A673 (cell line): ENCODE results near the gene MAMDC2. TPM values are rescaled to one million over a fixed set of nuclear protein-coding genes. Genes with fewer than 3 reads are reported as not detected.

Source experiments
- BruUV-seq: library from RNA; stranded (reverse); fragments of 400-500 nt; replicated peaks from 2 replicates; lab custom pipeline; 2021; lab: Mats Ljungman, UMichigan
- CTCF ChIA-PET: fragments of 300-600 bp; sonication (Branson Sonifier 250); formaldehyde crosslinking; loops from one replicate; lab custom pipeline; 2022; ENCODE audit warnings: antibody characterized with exemption; lab: Charles Lee
- POLR2A ChIA-PET: fragments of 300-600 bp; sonication (Branson Sonifier 250); formaldehyde crosslinking; loops from one replicate; lab custom pipeline; 2022; ENCODE audit warnings: antibody characterized with exemption; ENCODE audit not compliant: low non-redundant PET; lab: Charles Lee
- DNase-seq: peaks from one replicate; pipeline ENCODE4 v3.0.0-alpha.2; 2015; ENCODE audit warnings: low spot score
- H3K27ac ChIP-seq: fragments of 200-600 bp; sonication (generic); 2 replicates; pipeline ENCODE4 v1.5.1; 2016; ENCODE audit warnings: mixed run types, low read depth, mild to moderate bottlenecking, mixed read lengths, antibody characterized with exemption, low read length; ENCODE audit not compliant: poor library complexity, severe bottlenecking
- H3K27me3 ChIP-seq: fragments of 200-600 bp; sonication (generic); replicated peaks from 2 replicates; pipeline ENCODE4 v1.6.1; 2017; ENCODE audit warnings: mixed run types, low read depth, mild to moderate bottlenecking, mixed read lengths, antibody characterized with exemption, low read length; ENCODE audit not compliant: insufficient read depth, poor library complexity
- H3K36me3 ChIP-seq: fragments of 200-600 bp; sonication (generic); 2 replicates; pipeline ENCODE4 v1.6.1; 2016; ENCODE audit warnings: mixed run types, mild to moderate bottlenecking, mixed read lengths, antibody characterized with exemption, low read length; ENCODE audit not compliant: insufficient read depth, poor library complexity, severe bottlenecking
- H3K4me1 ChIP-seq: fragments of 200-600 bp; sonication (generic); 2 replicates; pipeline ENCODE4 v1.6.1; 2017; ENCODE audit warnings: mixed run types, mild to moderate bottlenecking, mixed read lengths, antibody characterized with exemption, low read length; ENCODE audit not compliant: insufficient read depth, poor library complexity, severe bottlenecking
- H3K4me3 ChIP-seq: fragments of 200-600 bp; sonication (generic); 2 replicates; pipeline ENCODE4 v1.5.1; 2016; ENCODE audit warnings: low read depth, mixed run types, mild to moderate bottlenecking, mixed read lengths, low read length; ENCODE audit not compliant: poor library complexity, severe bottlenecking
- H3K9me3 ChIP-seq: fragments of 200-600 bp; sonication (generic); 2 replicates; pipeline ENCODE4 v1.6.1; 2016; ENCODE audit warnings: mixed run types, low read depth, mild to moderate bottlenecking, mixed read lengths, antibody characterized with exemption, low read length; ENCODE audit not compliant: poor library complexity, severe bottlenecking
- EZH2 ChIP-seq: fragments of 200-600 bp; sonication (generic); IDR thresholded peaks from 2 replicates; pipeline ENCODE4 v1.6.1; 2017; ENCODE audit warnings: borderline replicate concordance, low read depth, mild to moderate bottlenecking, mixed read lengths, antibody characterized with exemption, low read length; ENCODE audit not compliant: poor library complexity, severe bottlenecking
- intact Hi-C: fragments of 100-400 bp; cut with micrococcal nuclease; formaldehyde crosslinking; loops from one replicate; pipeline ENCODE4 v1.10.0; 2022; ENCODE audit not compliant: unreplicated experiment
- total RNA-seq: library from RNA; stranded (reverse); gene quantifications from 2 replicates; pipeline ENCODE4 v1.2.3, GENCODE V29; 2021
- TF ChIP-seq, protein P1 (sequence below): fragments of 300-800, 200-600 bp; sonication (generic); conservative IDR thresholded peaks from 2 replicates; pipeline ENCODE4 v1.5.1; 2017; ENCODE audit warnings: low read depth, mild to moderate bottlenecking, antibody characterized with exemption, low read length, moderate library complexity, mixed read lengths

Gene MAMDC2
- total RNA-seq, 1 experiment from 2014 or later = not detected

DNA sequence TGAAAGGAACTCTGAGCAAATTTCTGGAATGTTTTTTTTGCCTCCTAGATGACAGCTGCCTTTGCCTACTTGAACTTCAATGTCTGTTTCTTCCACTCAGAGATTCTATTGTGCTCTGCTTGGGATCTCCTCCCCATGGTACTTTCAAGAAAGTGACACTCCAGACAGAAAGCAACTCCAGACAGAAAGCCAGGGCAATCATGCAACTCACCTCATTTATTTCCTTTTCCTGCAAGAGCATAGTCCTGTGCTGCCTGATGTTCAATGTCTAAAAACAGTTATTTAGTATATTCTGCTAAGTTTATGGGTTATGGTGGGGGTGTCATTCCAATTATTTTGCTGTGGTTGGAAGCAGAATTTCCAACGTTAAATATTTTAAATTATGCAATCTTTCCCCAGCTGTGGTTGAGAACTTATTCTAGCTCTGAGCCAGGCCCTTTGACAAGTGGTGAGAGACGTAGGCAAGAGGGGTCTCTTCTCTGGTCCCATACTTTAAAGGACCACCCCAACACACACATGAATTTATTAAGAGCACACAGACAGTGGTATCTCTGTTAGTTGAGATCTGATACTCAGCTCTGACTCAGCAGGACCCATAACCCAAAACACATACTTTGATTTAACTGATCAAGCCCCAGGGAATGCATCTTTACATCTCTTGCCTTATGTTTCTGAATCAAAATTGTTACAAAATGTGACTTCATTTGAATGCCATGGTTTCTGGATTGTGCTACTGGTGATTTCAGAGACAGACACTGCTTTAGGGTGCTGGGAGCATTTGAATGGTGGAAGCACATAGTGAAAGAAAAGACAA, 39.5 kb upstream of the MAMDC2 start:
- Histone ChIP-seq H3K27me3 (peaks cover 7% of the 10 kb centered on the region), H3K36me3 (no peaks in the 10 kb centered on the region), H3K9me3 (no peaks in the 10 kb centered on the region), H3K27ac (no peak overlapping the region), H3K4me3 (no peak overlapping the region), H3K4me1 (no peaks in the 10 kb centered on the region)
- no peak for DNase-seq
- TF ChIP-seq EZH2 = no peak
- TF ChIP-seq, protein P1, sequence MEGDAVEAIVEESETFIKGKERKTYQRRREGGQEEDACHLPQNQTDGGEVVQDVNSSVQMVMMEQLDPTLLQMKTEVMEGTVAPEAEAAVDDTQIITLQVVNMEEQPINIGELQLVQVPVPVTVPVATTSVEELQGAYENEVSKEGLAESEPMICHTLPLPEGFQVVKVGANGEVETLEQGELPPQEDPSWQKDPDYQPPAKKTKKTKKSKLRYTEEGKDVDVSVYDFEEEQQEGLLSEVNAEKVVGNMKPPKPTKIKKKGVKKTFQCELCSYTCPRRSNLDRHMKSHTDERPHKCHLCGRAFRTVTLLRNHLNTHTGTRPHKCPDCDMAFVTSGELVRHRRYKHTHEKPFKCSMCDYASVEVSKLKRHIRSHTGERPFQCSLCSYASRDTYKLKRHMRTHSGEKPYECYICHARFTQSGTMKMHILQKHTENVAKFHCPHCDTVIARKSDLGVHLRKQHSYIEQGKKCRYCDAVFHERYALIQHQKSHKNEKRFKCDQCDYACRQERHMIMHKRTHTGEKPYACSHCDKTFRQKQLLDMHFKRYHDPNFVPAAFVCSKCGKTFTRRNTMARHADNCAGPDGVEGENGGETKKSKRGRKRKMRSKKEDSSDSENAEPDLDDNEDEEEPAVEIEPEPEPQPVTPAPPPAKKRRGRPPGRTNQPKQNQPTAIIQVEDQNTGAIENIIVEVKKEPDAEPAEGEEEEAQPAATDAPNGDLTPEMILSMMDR = no peak
- CTCF ChIA-PET = no interaction called here
- BruUV-seq = no TSS peak
- intact Hi-C loops = no loop called here
- POLR2A ChIA-PET = no interaction called here

DNA sequence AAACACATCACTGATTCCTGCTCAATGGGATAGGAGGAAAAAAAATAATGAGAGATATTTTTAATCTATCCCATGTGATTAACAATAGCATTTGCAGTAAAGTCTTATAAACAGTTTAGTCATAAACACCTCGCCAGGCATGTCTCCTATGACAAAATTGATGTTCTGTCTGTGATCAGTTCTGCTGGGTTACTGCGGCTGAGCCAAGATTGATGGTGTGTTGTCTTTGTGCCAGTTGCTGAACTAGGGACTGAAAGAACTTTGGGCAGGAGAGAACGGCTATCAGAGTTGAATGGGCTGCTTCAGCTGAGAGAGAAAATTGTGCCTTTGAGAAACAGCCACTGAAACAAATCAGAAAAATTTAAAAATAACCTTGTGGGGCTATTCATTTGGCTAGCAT, 37.3 kb upstream of the MAMDC2 start:
- H3K36me3 ChIP-seq = no peaks in the 10 kb centered on the region
- peaks cover 14% of the 10 kb centered on the region for H3K27me3 ChIP-seq
- no peak overlapping the region for H3K4me3 ChIP-seq
- no TSS peak for BruUV-seq
- ChIA-PET CTCF (no interaction called here), POLR2A (interaction anchor here (0.6 kb wide), 1 partner anchor 220 kb away, joined by 6 read pairs; no protein-coding TSS in a partner anchor)
- no peak overlapping the region for H3K27ac ChIP-seq
- H3K4me1 ChIP-seq = no peaks in the 10 kb centered on the region
- DNase-seq = no peak
- H3K9me3 ChIP-seq = no peaks in the 10 kb centered on the region
- intact Hi-C loops = no loop called here
- no peak for TF ChIP-seq EZH2
- TF ChIP-seq, protein P1 = no peak

- intact Hi-C loops = no loop called here
- TF ChIP-seq, protein P1 = no peak
- no peak for TF ChIP-seq EZH2
- Histone ChIP-seq H3K27ac (no peak overlapping the region), H3K9me3 (no peaks in the 10 kb centered on the region), H3K4me3 (no peak overlapping the region), H3K27me3 (peaks cover 14% of the 10 kb centered on the region), H3K36me3 (no peaks in the 10 kb centered on the region), H3K4me1 (no peaks in the 10 kb centered on the region)
- no TSS peak for BruUV-seq
- DNase-seq = no peak
- CTCF ChIA-PET = no interaction called here
- POLR2A ChIA-PET = no interaction called here
These were observed 35.8 kb upstream of the MAMDC2 start for GRCh38 chr9:70007831-70008230.
